HG03045 (cell line): ENCODE results near the gene ADAM12.

Experiments
- ATAC-seq: cut with Tn5 transposase; IDR thresholded peaks from one replicate; pipeline ENCODE4 v1.9.1; 2021; ENCODE audit warnings: mild to moderate bottlenecking, moderate library complexity; ENCODE audit not compliant: unreplicated experiment

ADAM12 gene

GRCh38 chr10:126127481-126128029, 260.7 kb downstream of the ADAM12 start:
- ATAC-seq, result no peak

GRCh38 chr10:126126866-126127265, 261.4 kb downstream of the ADAM12 start:
- no peak for ATAC-seq

- ATAC-seq, result no peak
These were observed 262.3 kb downstream of the ADAM12 start for GRCh38 chr10:126126023-126126422.

GRCh38 chr10:126124668-126125349, 263.5 kb downstream of the ADAM12 start:
- no peak for ATAC-seq

- no peak for ATAC-seq
These were observed 264.2 kb downstream of the ADAM12 start for GRCh38 chr10:126124046-126124445.

GRCh38 chr10:126123466-126123865, 264.8 kb downstream of the ADAM12 start:
- ATAC-seq, result no peak

- no peak for ATAC-seq
These were observed 265.4 kb downstream of the ADAM12 start for GRCh38 chr10:126122881-126123280.

GRCh38 chr10:126119599-126119998, 268.7 kb downstream of the ADAM12 start:
- no peak for ATAC-seq

GRCh38 chr10:126118476-126118875, 269.8 kb downstream of the ADAM12 start:
- no peak for ATAC-seq

GRCh38 chr10:126117196-126117595, 271.1 kb downstream of the ADAM12 start:
- ATAC-seq, result no peak

GRCh38 chr10:126115886-126116285, 272.4 kb downstream of the ADAM12 start:
- no peak for ATAC-seq

GRCh38 chr10:126114884-126115555, 273.3 kb downstream of the ADAM12 start:
- no peak for ATAC-seq

- ATAC-seq, result no peak
These were observed 276.8 kb downstream of the ADAM12 start for GRCh38 chr10:126111516-126111915.

- ATAC-seq, result no peak
These were observed 277.6 kb downstream of the ADAM12 start for GRCh38 chr10:126110489-126111180.

- no peak for ATAC-seq
These were observed 278.4 kb downstream of the ADAM12 start for GRCh38 chr10:126109893-126110292.

GRCh38 chr10:126108693-126109092, 279.6 kb downstream of the ADAM12 start:
- ATAC-seq, result no peak

GRCh38 chr10:126104767-126105166, 283.5 kb downstream of the ADAM12 start:
- ATAC-seq, result no peak

GRCh38 chr10:126102636-126103035, 285.6 kb downstream of the ADAM12 start:
- no peak for ATAC-seq

- no peak for ATAC-seq
These were observed 286.5 kb downstream of the ADAM12 start for GRCh38 chr10:126101736-126102135.

GRCh38 chr10:126101325-126101724, 287.0 kb downstream of the ADAM12 start:
- no peak for ATAC-seq

GRCh38 chr10:126099366-126099765, 288.9 kb downstream of the ADAM12 start:
- no peak for ATAC-seq

GRCh38 chr10:126098226-126098581, 290.1 kb downstream of the ADAM12 start:
- ATAC-seq, result no peak
